ENCODE measurements around the gene LDLRAD2. TPM values are rescaled to one million over a fixed set of nuclear protein-coding genes. Genes with fewer than 3 reads are reported as not detected.

LDLRAD2 gene
- total and polyA plus RNA-seq, 2 of the 8 experiments (the other 6 are each of a cell fraction or from before 2014, with no cell fraction given) = 0.48 to 0.74 TPM

DNA sequence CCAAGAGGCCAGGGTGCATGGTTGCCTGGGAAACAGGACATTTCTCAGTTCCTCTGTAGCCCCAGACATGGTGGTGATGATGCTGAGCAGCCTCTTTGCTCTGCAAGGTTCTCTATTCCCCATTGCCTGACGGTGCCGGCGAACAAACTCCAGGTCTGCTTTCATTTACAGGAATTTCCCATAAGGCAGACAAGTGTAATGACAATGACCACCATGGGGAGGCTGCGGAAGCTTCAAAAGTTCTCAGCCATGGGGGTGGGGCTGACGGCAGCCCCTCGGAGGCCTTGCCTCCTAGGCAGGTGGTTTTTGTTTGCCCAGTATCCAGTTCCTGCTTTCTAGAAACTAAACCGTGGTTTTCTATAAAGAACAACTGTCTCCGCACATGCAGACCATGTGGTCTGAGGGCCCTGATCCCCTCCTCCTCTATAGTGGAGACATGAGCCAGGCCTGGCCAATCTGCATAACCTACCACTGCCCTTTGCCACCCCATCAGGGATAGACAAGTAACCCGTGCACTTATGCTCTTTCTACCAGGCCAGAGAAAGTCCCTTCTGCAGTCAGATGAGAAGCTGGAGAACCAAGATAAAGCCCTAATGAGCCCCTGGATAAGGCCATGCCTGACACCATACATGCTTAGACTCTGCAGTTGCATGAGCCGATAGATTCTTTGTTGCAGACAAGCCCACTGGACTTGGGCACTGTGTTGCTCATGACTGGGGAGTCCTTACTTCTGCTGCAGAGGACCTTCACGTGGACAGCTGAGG, 54.1 kb downstream of the LDLRAD2 start (continued):
- TF ChIP-seq EZH2 (IDR thresholded peaks at IDR 0.05; ENCODE audit: low read depth, low read length, severe bottlenecking) (no peak), RXRA (IDR thresholded peaks at IDR 0.05; ENCODE audit: insufficient read depth, low read depth, low read length) (no peak), TAF7 (optimal IDR thresholded peaks at IDR 0.05; ENCODE audit: borderline replicate concordance, low read depth, low read length) (no peak), POLR2A (IDR thresholded peaks at IDR 0.05; ENCODE audit: control extremely low read depth in 1 of 2, low read depth in 2 of 2, low read length in 2 of 2) (no peak)
- TF ChIP-seq, protein P1, sequence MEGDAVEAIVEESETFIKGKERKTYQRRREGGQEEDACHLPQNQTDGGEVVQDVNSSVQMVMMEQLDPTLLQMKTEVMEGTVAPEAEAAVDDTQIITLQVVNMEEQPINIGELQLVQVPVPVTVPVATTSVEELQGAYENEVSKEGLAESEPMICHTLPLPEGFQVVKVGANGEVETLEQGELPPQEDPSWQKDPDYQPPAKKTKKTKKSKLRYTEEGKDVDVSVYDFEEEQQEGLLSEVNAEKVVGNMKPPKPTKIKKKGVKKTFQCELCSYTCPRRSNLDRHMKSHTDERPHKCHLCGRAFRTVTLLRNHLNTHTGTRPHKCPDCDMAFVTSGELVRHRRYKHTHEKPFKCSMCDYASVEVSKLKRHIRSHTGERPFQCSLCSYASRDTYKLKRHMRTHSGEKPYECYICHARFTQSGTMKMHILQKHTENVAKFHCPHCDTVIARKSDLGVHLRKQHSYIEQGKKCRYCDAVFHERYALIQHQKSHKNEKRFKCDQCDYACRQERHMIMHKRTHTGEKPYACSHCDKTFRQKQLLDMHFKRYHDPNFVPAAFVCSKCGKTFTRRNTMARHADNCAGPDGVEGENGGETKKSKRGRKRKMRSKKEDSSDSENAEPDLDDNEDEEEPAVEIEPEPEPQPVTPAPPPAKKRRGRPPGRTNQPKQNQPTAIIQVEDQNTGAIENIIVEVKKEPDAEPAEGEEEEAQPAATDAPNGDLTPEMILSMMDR (IDR thresholded peaks at IDR 0.05; ENCODE audit: control extremely low read depth in 1 of 3, insufficient read depth in 1 of 3, low read depth in 1 of 3, low read length in 3 of 3) = peak; percentile 11 to 42 (median 25)

All from H1 (cell line).